ENCODE data around the gene RBM33. TPM values are rescaled to one million over a fixed set of nuclear protein-coding genes. Genes with fewer than 3 reads are reported as not detected.

RBM33 gene
- total RNA-seq, 1 donor = 21.9 TPM

- no peak for DNase-seq (ENCODE audit: low read depth)
- no peak for TF ChIP-seq CTCF (IDR thresholded peaks at IDR 0.05; ENCODE audit: insufficient read depth, low read length)
- H3K4me3 ChIP-seq (ENCODE audit: low read depth, low read length) = no peak overlapping the region
Observed at GRCh38 chr7:155640629-155641028, 3.8 kb upstream of the RBM33 start.

- DNase-seq (ENCODE audit: low read depth) = peak; percentile 21
- H3K4me3 ChIP-seq (ENCODE audit: low read depth, low read length) = peak overlapping the region; percentile 99
- no peak for TF ChIP-seq CTCF (IDR thresholded peaks at IDR 0.05; ENCODE audit: insufficient read depth, low read length)
Observed at GRCh38 chr7:155643804-155644177, 670 bp upstream of the RBM33 start.

- DNase-seq (ENCODE audit: low read depth) = peak; percentile 23
- H3K4me3 ChIP-seq (ENCODE audit: low read depth, low read length) = peak overlapping the region; percentile 99
- no peak for TF ChIP-seq CTCF (IDR thresholded peaks at IDR 0.05; ENCODE audit: insufficient read depth, low read length)
Observed at GRCh38 chr7:155644971-155645509, 579 bp downstream of the RBM33 start.

GRCh38 chr7:155645662-155646061, 1.2 kb downstream of the RBM33 start:
- peak; percentile 30 for DNase-seq (ENCODE audit: low read depth)
- peak overlapping the region; percentile 99 for H3K4me3 ChIP-seq (ENCODE audit: low read depth, low read length)
- no peak for TF ChIP-seq CTCF (IDR thresholded peaks at IDR 0.05; ENCODE audit: insufficient read depth, low read length)

- H3K4me3 ChIP-seq (ENCODE audit: low read depth, low read length) = peak overlapping the region; percentile 99
- no peak for TF ChIP-seq CTCF (IDR thresholded peaks at IDR 0.05; ENCODE audit: insufficient read depth, low read length)
Observed at GRCh38 chr7:155646669-155647068, 2.2 kb downstream of the RBM33 start.

GRCh38 chr7:155647302-155647701, 2.8 kb downstream of the RBM33 start:
- no peak for DNase-seq (ENCODE audit: low read depth)
- TF ChIP-seq CTCF (IDR thresholded peaks at IDR 0.05; ENCODE audit: insufficient read depth, low read length) = no peak
- H3K4me3 ChIP-seq (ENCODE audit: low read depth, low read length) = no peak overlapping the region

More at GRCh38 chr7:155646669-155647068, 2.2 kb downstream of the RBM33 start:
- DNase-seq (ENCODE audit: low read depth) = no peak

GRCh38 chr7:155647734-155648133, 3.3 kb downstream of the RBM33 start:
- no peak for TF ChIP-seq CTCF (IDR thresholded peaks at IDR 0.05; ENCODE audit: insufficient read depth, low read length)
- H3K4me3 ChIP-seq (ENCODE audit: low read depth, low read length) = no peak overlapping the region
- DNase-seq (ENCODE audit: low read depth) = no peak

Data from fibroblast of the aortic adventitia (primary cell).